Measurements from ENCODE around the gene IL18R1. TPM values are rescaled to one million over a fixed set of nuclear protein-coding genes. Genes with fewer than 3 reads are reported as not detected.

The IL18R1 gene
- total RNA-seq, 6 donors from 2014 or later = 9.4 to 46.9 (median 34.8) TPM

GRCh38 chr2:102392942-102393341 lies 37.3 kb downstream of the IL18R1 start:
- TF ChIP-seq CTCF (IDR thresholded peaks at IDR 0.05) = no peak
- no peak for TF ChIP-seq EP300 (IDR thresholded peaks at IDR 0.05)
- no peak for TF ChIP-seq POLR2A (IDR thresholded peaks at IDR 0.05)
- no peak for TF ChIP-seq POLR2AphosphoS5 (IDR thresholded peaks at IDR 0.05)
- WGBS, 2 donors = 23 to 85% methylated on average over 1 of the region's 1 CpG
- ATAC-seq (ENCODE audit: low FRiP score in 2 of 2) = no peak

DNA sequence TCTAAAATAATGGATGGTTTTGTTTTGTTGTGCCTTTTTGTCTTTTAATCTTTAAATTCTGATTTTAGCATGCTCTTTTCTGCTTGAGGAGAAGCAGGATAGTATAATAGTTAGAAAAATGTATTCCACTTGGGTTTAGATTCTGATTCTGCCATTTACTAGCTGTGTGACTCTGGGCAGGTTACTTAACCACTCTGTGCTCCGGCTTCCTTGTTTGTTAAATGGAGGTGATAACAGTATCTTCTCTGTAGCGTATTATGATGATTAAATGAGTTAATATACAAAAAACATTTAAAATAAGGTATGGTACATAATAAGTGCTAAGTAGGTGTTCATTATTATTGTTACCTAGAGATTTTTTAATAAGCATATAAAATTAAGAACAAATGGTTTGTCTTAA lies 40.4 kb downstream of the IL18R1 start:
- H3K27me3 ChIP-seq = no peaks in the 10 kb centered on the region
- no peak for TF ChIP-seq POLR2AphosphoS5 (IDR thresholded peaks at IDR 0.05)
- no peak for TF ChIP-seq EP300 (IDR thresholded peaks at IDR 0.05)
- TF ChIP-seq CTCF (IDR thresholded peaks at IDR 0.05) = no peak
- TF ChIP-seq POLR2A (IDR thresholded peaks at IDR 0.05) = no peak
- no peak for ATAC-seq (ENCODE audit: low FRiP score in 2 of 2)
- no peak overlapping the region for H3K27ac ChIP-seq
- no peaks in the 10 kb centered on the region for H3K4me1 ChIP-seq
- DNase-seq = no peak
- peaks cover 0 to 10% (median 0%) of the 10 kb centered on the region in 4 donors for H3K36me3 ChIP-seq
- WGBS, 2 donors = 67 to 76% methylated on average over 2 of the region's 2 CpGs
- H3K4me3 ChIP-seq = no peak overlapping the region
- no peaks in the 10 kb centered on the region for H3K9me3 ChIP-seq

More at GRCh38 chr2:102392942-102393341, 37.3 kb downstream of the IL18R1 start:
- Histone ChIP-seq H3K27me3 (no peaks in the 10 kb centered on the region), H3K4me1 (no peaks in the 10 kb centered on the region), H3K36me3 (peaks cover 0 to 30% (median 2%) of the 10 kb centered on the region in 4 donors), H3K9me3 (no peaks in the 10 kb centered on the region), H3K27ac (no peak overlapping the region), H3K4me3 (no peak overlapping the region)
- no peak for DNase-seq

GRCh38 chr2:102397209-102397608 lies 41.6 kb downstream of the IL18R1 start:
- ATAC-seq (ENCODE audit: low FRiP score in 2 of 2) = no peak
- DNase-seq = no peak
- TF ChIP-seq POLR2A (IDR thresholded peaks at IDR 0.05) = no peak
- TF ChIP-seq CTCF (IDR thresholded peaks at IDR 0.05) = no peak
- no peak for TF ChIP-seq EP300 (IDR thresholded peaks at IDR 0.05)
- TF ChIP-seq POLR2AphosphoS5 (IDR thresholded peaks at IDR 0.05) = no peak
- H3K4me1 ChIP-seq = no peaks in the 10 kb centered on the region
- H3K27me3 ChIP-seq = no peaks in the 10 kb centered on the region
- no peak overlapping the region for H3K27ac ChIP-seq
- H3K36me3 ChIP-seq = peaks cover 0 to 10% (median 0%) of the 10 kb centered on the region in 4 donors
- no peaks in the 10 kb centered on the region for H3K9me3 ChIP-seq
- H3K4me3 ChIP-seq = no peak overlapping the region
- 89 to 92% methylated on average over 6 of the region's 6 CpGs for WGBS, 2 donors

GRCh38 chr2:102399499-102400141 lies 44.0 kb downstream of the IL18R1 start:
- Histone ChIP-seq H3K9me3 (no peaks in the 10 kb centered on the region), H3K27ac (no peak overlapping the region), H3K4me1 (no peaks in the 10 kb centered on the region), H3K4me3 (no peak overlapping the region), H3K36me3 (peaks cover 0 to 10% (median 0%) of the 10 kb centered on the region in 4 donors), H3K27me3 (no peaks in the 10 kb centered on the region)
- no peak for ATAC-seq (ENCODE audit: low FRiP score in 2 of 2)
- 77 to 84% methylated on average over 6 to 7 of the region's 7 CpGs for WGBS, 2 donors
- no peak for DNase-seq
- TF ChIP-seq POLR2A (IDR thresholded peaks at IDR 0.05) (no peak), POLR2AphosphoS5 (IDR thresholded peaks at IDR 0.05) (no peak), EP300 (IDR thresholded peaks at IDR 0.05) (no peak), CTCF (IDR thresholded peaks at IDR 0.05) (no peak)

DNA sequence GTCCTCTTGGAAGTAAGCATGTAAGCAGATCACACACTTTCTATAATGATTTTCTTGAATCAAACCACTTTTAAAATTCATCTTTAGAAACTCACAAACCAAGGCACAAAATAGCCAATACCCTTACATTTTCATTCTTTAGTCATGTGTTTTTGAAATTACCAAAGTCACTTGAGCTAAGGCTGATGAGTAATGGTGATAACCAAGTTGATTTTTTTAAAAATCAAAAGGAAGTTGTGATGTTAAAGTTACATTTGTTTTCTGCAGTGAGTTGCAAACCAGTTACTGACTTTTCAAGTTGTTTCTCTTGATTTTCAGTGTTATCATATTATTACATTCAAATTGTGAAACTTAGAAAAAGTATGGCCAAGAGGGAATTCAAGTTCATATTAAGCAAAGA lies 45.9 kb downstream of the IL18R1 start:
- H3K4me1 ChIP-seq = no peaks in the 10 kb centered on the region
- H3K36me3 ChIP-seq = peaks cover 0 to 7% (median 0%) of the 10 kb centered on the region in 4 donors
- no peak for DNase-seq
- no peak for ATAC-seq (ENCODE audit: low FRiP score in 2 of 2)
- TF ChIP-seq CTCF (IDR thresholded peaks at IDR 0.05) (no peak), EP300 (IDR thresholded peaks at IDR 0.05) (no peak), POLR2A (IDR thresholded peaks at IDR 0.05) (no peak), POLR2AphosphoS5 (IDR thresholded peaks at IDR 0.05) (no peak)
- no peaks in the 10 kb centered on the region for H3K9me3 ChIP-seq
- H3K27me3 ChIP-seq = no peaks in the 10 kb centered on the region
- H3K27ac ChIP-seq = no peak overlapping the region
- H3K4me3 ChIP-seq = no peak overlapping the region
